ENCODE data around the gene PLXNB1.
A peak's percentile ranks its signal among the peaks of the same experiment; 100 is the strongest.
"Not testable (repeated sequence)": the region's sequence is repeated elsewhere in the genome, so short reads cannot be mapped to it uniquely, and the experiment has no call there.

Gene PLXNB1

GRCh38 chr3:48465531-48466378, 35.9 kb upstream of the PLXNB1 start:
- DNase-seq (ENCODE audit: low read depth), result peak; percentile 68

- no peak for DNase-seq (ENCODE audit: low read depth)
Measured at GRCh38 chr3:48465237-48465530, 35.3 kb upstream of the PLXNB1 start.

- no peak for DNase-seq (ENCODE audit: low read depth)
Measured at GRCh38 chr3:48464713-48465221, 34.9 kb upstream of the PLXNB1 start.

GRCh38 chr3:48463703-48464102, 33.8 kb upstream of the PLXNB1 start:
- no peak for DNase-seq (ENCODE audit: low read depth)

GRCh38 chr3:48461767-48462166, 31.9 kb upstream of the PLXNB1 start:
- DNase-seq (ENCODE audit: low read depth), result not testable (repeated sequence)

- no peak for DNase-seq (ENCODE audit: low read depth)
Measured at GRCh38 chr3:48460517-48460902, 30.6 kb upstream of the PLXNB1 start.

- DNase-seq (ENCODE audit: low read depth), result no peak
Measured at GRCh38 chr3:48459773-48460516, 30.1 kb upstream of the PLXNB1 start.

GRCh38 chr3:48459331-48459730, 29.4 kb upstream of the PLXNB1 start:
- DNase-seq (ENCODE audit: low read depth), result no peak

- DNase-seq (ENCODE audit: low read depth), result no peak
Measured at GRCh38 chr3:48456456-48456855, 26.6 kb upstream of the PLXNB1 start.

GRCh38 chr3:48451270-48451669, 21.4 kb upstream of the PLXNB1 start:
- no peak for DNase-seq (ENCODE audit: low read depth)

- peak; percentile 85 for DNase-seq (ENCODE audit: low read depth)
Measured at GRCh38 chr3:48446425-48447193, 16.7 kb upstream of the PLXNB1 start, which contains the start of gene ATRIP. ATRIP (plus strand) TSS chr3:48446737; CDS start chr3:48446846, 109 bp downstream.

- DNase-seq (ENCODE audit: low read depth), result no peak
Measured at GRCh38 chr3:48446043-48446424, 16.1 kb upstream of the PLXNB1 start.

GRCh38 chr3:48445277-48445882, 15.5 kb upstream of the PLXNB1 start:
- no peak for DNase-seq (ENCODE audit: low read depth)

GRCh38 chr3:48441940-48442339, 12.1 kb upstream of the PLXNB1 start:
- no peak for DNase-seq (ENCODE audit: low read depth)

GRCh38 chr3:48440590-48440958, 10.7 kb upstream of the PLXNB1 start:
- no peak for DNase-seq (ENCODE audit: low read depth)

- peak; percentile 98 for DNase-seq (ENCODE audit: low read depth)
Measured at GRCh38 chr3:48439820-48440589, 10.1 kb upstream of the PLXNB1 start, which contains the start of the genes CCDC51 and TMA7. CCDC51 (minus strand) TSS chr3:48440119; CDS start chr3:48435128, 4,991 bp downstream. TMA7 (plus strand) TSS chr3:48440257; CDS start chr3:48440297, 40 bp downstream.

GRCh38 chr3:48437812-48438211, 7.9 kb upstream of the PLXNB1 start:
- no peak for DNase-seq (ENCODE audit: low read depth)

- no peak for DNase-seq (ENCODE audit: low read depth)
Measured at GRCh38 chr3:48436855-48437254, 7.0 kb upstream of the PLXNB1 start.

GRCh38 chr3:48436477-48436787, 6.5 kb upstream of the PLXNB1 start:
- no peak for DNase-seq (ENCODE audit: low read depth)

GRCh38 chr3:48435774-48436476, 6.0 kb upstream of the PLXNB1 start:
- DNase-seq (ENCODE audit: low read depth), result peak; percentile 78

- no peak for DNase-seq (ENCODE audit: low read depth)
Measured at GRCh38 chr3:48435223-48435595, 5.3 kb upstream of the PLXNB1 start.
